ENCODE data around the gene PTPRO.

Gene PTPRO

GRCh38 chr12:15481846-15482245 is 159.5 kb downstream of the PTPRO start:
- no peak overlapping the region for H3K9ac ChIP-seq (ENCODE audit: low read length)
- no peaks in the 10 kb centered on the region for H3K9me2 ChIP-seq (replicated peaks; ENCODE audit: insufficient read depth, low read length)
- no peaks in the 10 kb centered on the region for H4K20me1 ChIP-seq (ENCODE audit: low read depth, low read length)
- H3K9me3 ChIP-seq (ENCODE audit: insufficient read depth, low read length) = no peaks in the 10 kb centered on the region
- no peaks in the 10 kb centered on the region for H3K79me2 ChIP-seq (ENCODE audit: insufficient read depth, low read length)
- no peaks in the 10 kb centered on the region for H3K36me3 ChIP-seq (ENCODE audit: low read length)
- no peaks in the 10 kb centered on the region for H3K27me3 ChIP-seq (ENCODE audit: low read length)
- H2AFZ ChIP-seq (ENCODE audit: low read depth, low read length, severe bottlenecking) = no peak overlapping the region
- H3K4me3 ChIP-seq (ENCODE audit: insufficient read depth, low read length, poor library complexity, severe bottlenecking) = no peak overlapping the region
- no peak overlapping the region for H3K27ac ChIP-seq (ENCODE audit: low read depth, low read length)
- H3F3A ChIP-seq (ENCODE audit: insufficient read depth) = no peaks in the 10 kb centered on the region
- no peak overlapping the region for H3K4me2 ChIP-seq (ENCODE audit: low read depth, low read length, poor library complexity, severe bottlenecking)
- TF ChIP-seq EZH2phosphoT487 (conservative IDR thresholded peaks at IDR 0.05; ENCODE audit: low read length) = no peak
- no peak for TF ChIP-seq CTCF (IDR thresholded peaks at IDR 0.05; ENCODE audit: insufficient read depth, low read length, poor library complexity, severe bottlenecking)

GRCh38 chr12:15485466-15485865 is 163.2 kb downstream of the PTPRO start:
- Histone ChIP-seq H3F3A (ENCODE audit: insufficient read depth) (no peaks in the 10 kb centered on the region), H3K4me2 (ENCODE audit: low read depth, low read length, poor library complexity, severe bottlenecking) (no peak overlapping the region), H2AFZ (ENCODE audit: low read depth, low read length, severe bottlenecking) (no peak overlapping the region), H4K20me1 (ENCODE audit: low read depth, low read length) (no peaks in the 10 kb centered on the region), H3K79me2 (ENCODE audit: insufficient read depth, low read length) (no peaks in the 10 kb centered on the region), H3K27ac (ENCODE audit: low read depth, low read length) (no peak overlapping the region), H3K4me3 (ENCODE audit: insufficient read depth, low read length, poor library complexity, severe bottlenecking) (no peak overlapping the region), H3K36me3 (ENCODE audit: low read length) (no peaks in the 10 kb centered on the region), H3K9me3 (ENCODE audit: insufficient read depth, low read length) (no peaks in the 10 kb centered on the region), H3K27me3 (ENCODE audit: low read length) (no peaks in the 10 kb centered on the region), H3K9me2 (replicated peaks; ENCODE audit: insufficient read depth, low read length) (no peaks in the 10 kb centered on the region), H3K9ac (ENCODE audit: low read length) (no peak overlapping the region)
- TF ChIP-seq EZH2phosphoT487 (conservative IDR thresholded peaks at IDR 0.05; ENCODE audit: low read length) (no peak), CTCF (IDR thresholded peaks at IDR 0.05; ENCODE audit: insufficient read depth, low read length, poor library complexity, severe bottlenecking) (no peak)

GRCh38 chr12:15486859-15487258 is 164.6 kb downstream of the PTPRO start:
- Histone ChIP-seq H3K4me3 (ENCODE audit: insufficient read depth, low read length, poor library complexity, severe bottlenecking) (no peak overlapping the region), H3K27me3 (ENCODE audit: low read length) (no peaks in the 10 kb centered on the region), H3K4me2 (ENCODE audit: low read depth, low read length, poor library complexity, severe bottlenecking) (no peak overlapping the region), H3K27ac (ENCODE audit: low read depth, low read length) (no peak overlapping the region), H2AFZ (ENCODE audit: low read depth, low read length, severe bottlenecking) (no peak overlapping the region), H3F3A (ENCODE audit: insufficient read depth) (no peaks in the 10 kb centered on the region), H3K9ac (ENCODE audit: low read length) (no peak overlapping the region), H3K36me3 (ENCODE audit: low read length) (no peaks in the 10 kb centered on the region), H4K20me1 (ENCODE audit: low read depth, low read length) (no peaks in the 10 kb centered on the region), H3K9me3 (ENCODE audit: insufficient read depth, low read length) (no peaks in the 10 kb centered on the region), H3K79me2 (ENCODE audit: insufficient read depth, low read length) (no peaks in the 10 kb centered on the region), H3K9me2 (replicated peaks; ENCODE audit: insufficient read depth, low read length) (no peaks in the 10 kb centered on the region)
- TF ChIP-seq EZH2phosphoT487 (conservative IDR thresholded peaks at IDR 0.05; ENCODE audit: low read length) = no peak
- TF ChIP-seq CTCF (IDR thresholded peaks at IDR 0.05; ENCODE audit: insufficient read depth, low read length, poor library complexity, severe bottlenecking) = no peak
